ENCODE data around the gene FOXI1. TPM values are rescaled to one million over a fixed set of nuclear protein-coding genes. Genes with fewer than 3 reads are reported as not detected.

Gene FOXI1
- total RNA-seq, 4 donors from 2014 or later = not detected

DNA sequence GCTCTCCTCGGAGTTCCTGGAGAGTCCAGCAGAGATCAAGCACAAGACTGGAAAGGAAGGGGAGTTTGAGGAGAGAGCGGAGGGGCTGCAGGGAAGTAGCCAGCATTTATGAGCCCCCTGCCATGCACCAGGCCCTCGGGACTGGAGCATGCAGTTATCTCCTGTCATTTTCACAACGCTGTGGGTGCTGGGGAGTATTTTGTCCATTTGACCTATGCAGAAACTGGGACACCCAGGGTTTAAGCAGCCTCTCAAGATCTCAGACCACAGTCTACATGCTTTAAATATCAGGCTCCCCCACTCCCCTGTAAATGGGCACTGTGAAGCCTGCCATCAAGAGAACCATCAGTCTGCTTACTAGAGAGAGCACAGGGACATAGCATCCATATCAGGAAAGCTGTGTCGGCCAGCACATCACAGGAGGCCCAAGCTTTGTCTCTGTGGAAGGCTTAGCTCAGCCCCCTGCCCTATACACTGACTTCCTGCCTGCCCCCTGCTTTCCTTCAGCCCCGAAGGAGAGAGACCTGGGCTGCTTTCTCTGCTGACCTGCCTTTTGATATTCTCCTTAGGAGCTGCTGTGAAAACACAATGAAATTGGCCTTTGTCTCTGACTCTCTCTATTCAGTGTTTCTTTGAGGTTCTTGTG lies 7.3 kb downstream of the FOXI1 start:
- TF ChIP-seq, protein P1, sequence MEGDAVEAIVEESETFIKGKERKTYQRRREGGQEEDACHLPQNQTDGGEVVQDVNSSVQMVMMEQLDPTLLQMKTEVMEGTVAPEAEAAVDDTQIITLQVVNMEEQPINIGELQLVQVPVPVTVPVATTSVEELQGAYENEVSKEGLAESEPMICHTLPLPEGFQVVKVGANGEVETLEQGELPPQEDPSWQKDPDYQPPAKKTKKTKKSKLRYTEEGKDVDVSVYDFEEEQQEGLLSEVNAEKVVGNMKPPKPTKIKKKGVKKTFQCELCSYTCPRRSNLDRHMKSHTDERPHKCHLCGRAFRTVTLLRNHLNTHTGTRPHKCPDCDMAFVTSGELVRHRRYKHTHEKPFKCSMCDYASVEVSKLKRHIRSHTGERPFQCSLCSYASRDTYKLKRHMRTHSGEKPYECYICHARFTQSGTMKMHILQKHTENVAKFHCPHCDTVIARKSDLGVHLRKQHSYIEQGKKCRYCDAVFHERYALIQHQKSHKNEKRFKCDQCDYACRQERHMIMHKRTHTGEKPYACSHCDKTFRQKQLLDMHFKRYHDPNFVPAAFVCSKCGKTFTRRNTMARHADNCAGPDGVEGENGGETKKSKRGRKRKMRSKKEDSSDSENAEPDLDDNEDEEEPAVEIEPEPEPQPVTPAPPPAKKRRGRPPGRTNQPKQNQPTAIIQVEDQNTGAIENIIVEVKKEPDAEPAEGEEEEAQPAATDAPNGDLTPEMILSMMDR (IDR thresholded peaks at IDR 0.05) = no peak
- no peak for TF ChIP-seq POLR2A (IDR thresholded peaks at IDR 0.05)
- H3K4me3 ChIP-seq (replicated peaks in 1 of 3) = no peak overlapping the region
- DNase-seq = no peak
- intact Hi-C loops (cut with DNase I) = no loop called here
- whole genome bisulfite sequencing, 2 donors = 74 to 75% methylated on average over 6 of the region's 6 CpGs
- H3K27ac ChIP-seq = no peak overlapping the region
- no peaks in the 10 kb centered on the region for H3K36me3 ChIP-seq
- no peaks in the 10 kb centered on the region for H3K4me1 ChIP-seq
- H3K9me3 ChIP-seq = no peaks in the 10 kb centered on the region
- no peaks in the 10 kb centered on the region for H3K27me3 ChIP-seq

DNA sequence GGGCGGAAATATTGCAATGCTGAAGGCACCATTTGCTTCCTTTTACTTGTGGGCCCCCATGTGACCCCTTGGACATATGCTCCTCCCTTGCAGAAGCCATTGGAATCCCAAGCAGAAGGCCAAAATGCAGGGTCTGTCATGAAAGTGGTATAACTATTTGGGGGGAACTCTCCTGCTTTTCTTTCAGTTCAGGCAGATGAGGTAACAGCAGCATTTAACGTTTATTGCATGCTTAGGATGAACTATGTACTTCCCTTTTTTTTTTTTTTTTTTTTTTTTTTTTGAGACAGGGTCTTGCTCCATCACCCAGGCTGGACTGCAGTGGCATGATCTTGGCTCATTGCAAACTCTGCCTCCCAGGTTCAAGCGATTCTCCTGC lies 7.8 kb downstream of the FOXI1 start:
- no peaks in the 10 kb centered on the region for H3K4me1 ChIP-seq
- H3K9me3 ChIP-seq = no peaks in the 10 kb centered on the region
- DNase-seq = no peak
- no peaks in the 10 kb centered on the region for H3K27me3 ChIP-seq
- intact Hi-C loops (cut with DNase I) = no loop called here
- H3K36me3 ChIP-seq = no peaks in the 10 kb centered on the region
- H3K4me3 ChIP-seq (replicated peaks in 1 of 3) = no peak overlapping the region
- no peak overlapping the region for H3K27ac ChIP-seq
- TF ChIP-seq, protein P1 (IDR thresholded peaks at IDR 0.05) = no peak
- TF ChIP-seq POLR2A (IDR thresholded peaks at IDR 0.05) = no peak
- WGBS, 2 donors = 77 to 89% methylated on average over 3 of the region's 3 CpGs

DNA sequence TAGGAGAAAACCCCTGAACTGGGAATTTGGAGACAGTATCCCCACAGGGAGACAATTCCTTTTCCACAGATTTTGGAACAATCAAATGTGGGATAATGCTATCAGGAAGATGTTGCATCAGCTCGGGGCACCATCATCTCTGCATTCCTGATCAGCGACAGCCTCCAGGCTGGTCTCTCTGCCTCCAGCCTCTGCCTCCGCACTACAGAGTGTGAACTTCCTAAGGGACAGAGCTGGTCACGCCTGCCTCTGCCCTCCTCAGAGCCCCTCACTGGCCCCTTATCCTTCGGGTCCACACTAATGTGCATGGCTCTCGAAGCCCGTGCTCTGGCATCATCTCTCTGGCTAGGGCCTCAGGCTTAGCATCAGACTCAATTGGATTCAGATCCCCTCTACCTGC lies 8.6 kb downstream of the FOXI1 start:
- no peak overlapping the region for H3K27ac ChIP-seq
- TF ChIP-seq POLR2A (IDR thresholded peaks at IDR 0.05) = no peak
- TF ChIP-seq, protein P1 (IDR thresholded peaks at IDR 0.05) = no peak
- no peaks in the 10 kb centered on the region for H3K9me3 ChIP-seq
- no peaks in the 10 kb centered on the region for H3K27me3 ChIP-seq
- H3K4me3 ChIP-seq (replicated peaks in 1 of 3) = no peak overlapping the region
- no peak for DNase-seq
- 73 to 93% methylated on average over 7 of the region's 7 CpGs for WGBS, 2 donors
- intact Hi-C loops (cut with DNase I) = no loop called here
- H3K36me3 ChIP-seq = no peaks in the 10 kb centered on the region
- H3K4me1 ChIP-seq = no peaks in the 10 kb centered on the region

DNA sequence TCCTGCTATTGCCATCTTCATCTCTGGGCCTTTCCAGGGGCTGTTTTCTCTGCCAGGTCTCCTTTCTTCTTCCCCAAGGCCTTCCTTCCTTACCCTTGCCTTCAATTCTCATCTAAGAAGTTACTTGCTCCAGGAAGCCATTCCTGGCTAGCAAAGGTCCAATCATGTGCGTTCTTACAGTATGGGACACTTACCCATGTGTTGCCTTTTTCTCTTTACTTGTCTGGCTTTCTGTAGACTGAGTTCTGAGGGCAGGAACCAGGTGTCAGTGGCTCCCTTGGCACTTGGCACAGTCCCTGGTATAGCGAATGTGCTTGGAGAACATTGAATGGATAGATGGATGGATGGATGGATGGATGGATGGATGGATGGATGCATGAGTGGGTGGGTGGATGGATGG lies 10.2 kb downstream of the FOXI1 start:
- Histone ChIP-seq H3K4me1 (no peaks in the 10 kb centered on the region), H3K9me3 (no peaks in the 10 kb centered on the region), H3K36me3 (no peaks in the 10 kb centered on the region), H3K27ac (no peak overlapping the region), H3K27me3 (no peaks in the 10 kb centered on the region), H3K4me3 (replicated peaks in 1 of 3) (no peak overlapping the region)
- intact Hi-C loops (cut with DNase I) = no loop called here
- no peak for TF ChIP-seq POLR2A (IDR thresholded peaks at IDR 0.05)
- TF ChIP-seq, protein P1 (IDR thresholded peaks at IDR 0.05) = no peak
- 84 to 92% methylated on average over 2 of the region's 2 CpGs for WGBS, 2 donors
- DNase-seq = no peak

DNA sequence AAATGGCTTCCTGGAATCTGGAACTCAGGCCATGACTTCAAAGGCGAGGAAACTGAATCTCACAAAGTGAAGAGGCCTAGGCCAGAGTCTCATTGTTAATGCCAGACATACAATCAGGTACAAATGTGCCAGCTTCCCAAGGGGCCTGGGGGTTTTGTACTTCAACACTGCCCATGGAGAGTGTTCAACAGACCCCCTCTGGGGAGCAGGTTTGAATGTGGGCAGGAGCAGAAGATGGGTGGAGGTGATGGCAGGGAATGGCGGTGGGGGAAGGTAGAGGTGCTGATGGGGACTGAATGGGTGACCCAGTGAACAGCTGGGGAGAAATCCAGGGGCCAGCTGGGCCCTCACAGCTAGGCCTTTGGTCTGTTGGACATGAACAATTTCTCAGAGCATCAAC lies 12.0 kb downstream of the FOXI1 start:
- intact Hi-C loops (cut with DNase I) = no loop called here
- no peaks in the 10 kb centered on the region for H3K27me3 ChIP-seq
- no peak overlapping the region for H3K4me3 ChIP-seq (replicated peaks in 1 of 3)
- no peaks in the 10 kb centered on the region for H3K4me1 ChIP-seq
- no peak for DNase-seq
- WGBS, 2 donors = 93 to 98% methylated on average over 2 of the region's 2 CpGs
- H3K27ac ChIP-seq = no peak overlapping the region
- no peaks in the 10 kb centered on the region for H3K36me3 ChIP-seq
- TF ChIP-seq, protein P1 (IDR thresholded peaks at IDR 0.05) = no peak
- no peak for TF ChIP-seq POLR2A (IDR thresholded peaks at IDR 0.05)
- H3K9me3 ChIP-seq = no peaks in the 10 kb centered on the region
